GM18909 (cell line): ENCODE data around the gene MBD5.
"Not testable (repeated sequence)": the region's sequence is repeated elsewhere in the genome, so short reads cannot be mapped to it uniquely, and the experiment has no call there.

Source experiments
- ATAC-seq: cut with Tn5 transposase; IDR thresholded peaks from one replicate; pipeline ENCODE4 v1.9.1; 2021; ENCODE audit warnings: mild to moderate bottlenecking; ENCODE audit not compliant: unreplicated experiment, poor library complexity

MBD5 gene

DNA sequence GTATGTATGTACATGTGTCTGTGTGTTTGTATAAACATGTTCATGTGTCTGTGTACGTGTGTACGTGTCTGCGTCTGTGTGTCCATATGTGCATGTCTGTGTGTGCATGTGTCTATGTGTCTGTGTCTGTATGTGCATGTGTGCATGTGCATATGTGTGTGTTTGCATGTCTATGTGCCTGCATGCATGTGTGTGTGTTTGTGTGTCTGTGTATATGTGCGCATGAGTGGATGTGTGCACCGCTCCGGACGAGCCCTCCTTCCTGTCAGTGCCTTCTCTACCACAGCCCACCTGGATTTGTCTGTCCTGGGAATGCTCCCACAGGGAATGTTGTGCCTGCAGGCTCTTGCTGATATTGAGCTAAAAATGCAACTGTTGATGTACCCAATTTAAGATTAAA is 510.3 kb downstream of the MBD5 start:
- ATAC-seq = no peak

DNA sequence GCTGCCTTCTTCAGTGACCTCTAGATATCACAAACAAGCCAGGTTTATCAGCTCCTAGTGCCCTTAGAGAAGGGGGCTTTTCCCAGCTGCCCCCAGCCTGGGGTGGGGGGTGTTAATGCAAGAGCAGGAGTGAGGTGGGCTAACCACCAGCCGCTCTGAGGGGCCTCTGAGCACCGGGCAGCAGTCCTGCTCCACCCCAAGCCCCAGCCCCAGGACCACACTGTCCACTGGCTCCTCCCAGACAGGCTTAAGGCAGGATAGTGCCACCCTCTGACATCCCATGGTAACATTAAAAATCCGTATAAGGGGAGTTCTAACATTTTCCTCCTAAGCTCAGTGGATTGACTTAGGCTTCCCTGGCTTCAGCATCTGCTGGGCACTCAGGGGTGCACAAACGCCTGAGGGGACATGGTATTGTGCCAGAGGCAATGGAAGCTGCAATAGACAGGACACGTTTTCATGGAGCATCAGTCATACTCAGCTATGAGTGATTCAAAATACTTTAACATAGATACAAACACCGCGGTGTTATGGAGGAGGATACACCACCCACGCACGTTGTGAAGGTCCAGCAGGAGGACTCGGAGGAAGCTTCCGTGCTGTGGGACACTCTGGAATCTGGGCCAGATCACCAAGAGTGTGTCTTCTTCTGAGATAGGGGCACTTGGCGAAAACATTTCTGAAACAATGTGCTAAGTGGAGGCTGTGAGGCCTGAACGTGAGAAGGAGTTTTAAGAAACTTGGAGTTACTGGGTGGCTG is 511.0 kb downstream of the MBD5 start:
- no peak for ATAC-seq

GRCh38 chr2:148533004-148533403 is 512.1 kb downstream of the MBD5 start:
- ATAC-seq = no peak

DNA sequence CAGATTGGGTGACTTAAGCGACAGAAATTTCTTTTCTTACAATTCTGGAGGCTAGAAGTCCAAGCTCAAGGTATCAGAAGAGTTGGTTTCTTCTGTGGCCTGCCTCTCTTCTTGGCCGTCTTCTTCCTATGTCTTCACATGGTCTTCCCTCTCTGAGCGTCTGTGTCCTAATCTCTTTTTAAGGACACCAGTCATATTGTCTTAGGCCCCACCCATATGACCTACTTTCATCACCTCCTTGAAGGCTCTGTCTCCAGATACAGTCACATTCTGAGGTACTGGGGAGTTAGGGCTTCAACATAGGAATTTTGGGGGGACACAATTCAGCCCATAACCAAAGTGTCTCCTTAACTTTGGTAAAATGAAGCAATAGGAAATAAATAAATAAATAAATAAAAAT is 512.8 kb downstream of the MBD5 start:
- ATAC-seq = no peak

- no peak for ATAC-seq
Measured at GRCh38 chr2:148534416-148535204, 513.7 kb downstream of the MBD5 start.

- no peak for ATAC-seq
Measured at GRCh38 chr2:148538375-148538774, 517.5 kb downstream of the MBD5 start.

GRCh38 chr2:148540022-148540421 is 519.1 kb downstream of the MBD5 start:
- peak; percentile 76 for ATAC-seq

GRCh38 chr2:148541792-148542191 is 520.9 kb downstream of the MBD5 start:
- ATAC-seq = no peak

GRCh38 chr2:148542614-148543013 is 521.7 kb downstream of the MBD5 start:
- no peak for ATAC-seq

DNA sequence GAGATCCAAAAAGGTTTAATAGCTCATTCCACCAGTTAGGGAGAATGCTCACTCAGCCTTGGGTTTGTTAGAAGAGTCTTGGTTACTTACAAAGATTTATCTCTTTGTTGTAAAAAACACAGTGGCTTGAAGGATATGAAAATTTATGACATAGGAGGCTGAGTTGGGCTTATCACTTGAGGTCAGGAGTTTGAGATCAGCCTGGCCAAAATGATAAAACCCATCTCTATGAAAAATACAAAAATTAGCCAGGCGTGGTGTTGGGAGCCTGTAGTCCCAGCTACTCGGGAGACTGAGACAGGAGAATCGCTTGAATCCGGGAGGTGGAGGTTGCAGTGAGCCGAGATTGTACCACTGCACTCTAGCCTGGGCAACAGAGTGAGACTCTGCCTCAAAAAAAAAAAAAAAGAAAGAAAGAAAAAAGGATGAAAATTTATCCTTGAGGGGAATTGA is 522.2 kb downstream of the MBD5 start:
- ATAC-seq = not testable (repeated sequence)

GRCh38 chr2:148545390-148546256 is 524.7 kb downstream of the MBD5 start:
- ATAC-seq = no peak

DNA sequence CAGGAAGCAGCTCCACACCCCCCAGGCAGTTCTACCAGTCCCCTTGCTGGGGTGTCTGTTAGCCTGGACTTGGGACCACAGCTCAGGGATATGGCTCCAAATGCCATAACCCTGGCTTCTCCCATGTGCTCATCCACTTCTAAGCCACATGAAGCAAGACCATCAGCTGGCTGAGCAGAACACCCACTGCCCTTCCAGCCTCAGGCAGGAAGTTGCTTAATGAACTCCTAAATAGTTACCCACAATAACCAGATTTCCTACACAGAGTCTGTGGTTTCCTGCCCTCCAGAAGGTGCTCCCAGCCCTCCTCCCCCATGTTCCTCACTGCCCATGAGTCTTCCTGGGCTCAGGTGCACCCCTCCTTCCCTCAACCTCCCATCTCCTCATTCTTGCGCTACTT is 525.4 kb downstream of the MBD5 start:
- no peak for ATAC-seq

- no peak for ATAC-seq
Measured at GRCh38 chr2:148548716-148549400, 528.0 kb downstream of the MBD5 start.

GRCh38 chr2:148552675-148553331 is 531.9 kb downstream of the MBD5 start:
- peak; percentile 55 for ATAC-seq

GRCh38 chr2:148553332-148553887 is 532.5 kb downstream of the MBD5 start:
- no peak for ATAC-seq

DNA sequence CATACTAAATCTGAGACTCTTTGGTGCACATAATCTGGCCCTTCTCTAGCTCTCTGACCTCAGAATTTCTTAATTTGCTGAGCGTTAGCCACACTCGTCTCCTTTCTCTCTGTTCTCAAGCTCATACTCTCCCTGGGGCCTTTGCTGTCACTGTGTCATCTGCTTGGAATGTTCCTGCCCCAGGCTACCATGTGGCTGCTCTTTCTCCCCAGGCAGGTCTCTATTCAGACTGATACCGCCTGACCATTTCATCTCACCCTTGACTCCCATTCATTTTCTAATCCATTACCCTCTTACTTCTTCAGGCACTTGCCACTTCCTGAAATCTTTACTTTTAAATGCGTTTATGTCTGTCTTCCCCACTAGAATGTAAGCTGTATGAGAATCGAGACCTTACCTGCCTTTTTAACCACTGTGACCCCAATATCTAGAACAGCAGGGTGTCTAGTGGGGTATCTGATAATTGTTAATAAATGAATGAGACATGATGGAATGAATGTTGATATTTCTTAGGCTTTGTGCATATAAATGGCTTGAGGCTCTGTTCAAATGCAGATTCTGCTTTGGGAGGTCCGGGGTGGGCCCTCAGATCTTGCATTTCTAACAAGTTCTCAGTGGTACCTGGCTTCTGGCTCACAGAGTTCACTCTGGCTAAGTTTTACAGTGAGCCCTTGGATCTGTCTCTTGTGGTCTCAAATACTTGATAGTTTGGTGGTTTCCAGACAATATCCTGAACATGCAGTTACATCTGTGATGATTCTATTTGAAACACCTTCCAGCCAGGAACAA is 533.8 kb downstream of the MBD5 start:
- no peak for ATAC-seq

DNA sequence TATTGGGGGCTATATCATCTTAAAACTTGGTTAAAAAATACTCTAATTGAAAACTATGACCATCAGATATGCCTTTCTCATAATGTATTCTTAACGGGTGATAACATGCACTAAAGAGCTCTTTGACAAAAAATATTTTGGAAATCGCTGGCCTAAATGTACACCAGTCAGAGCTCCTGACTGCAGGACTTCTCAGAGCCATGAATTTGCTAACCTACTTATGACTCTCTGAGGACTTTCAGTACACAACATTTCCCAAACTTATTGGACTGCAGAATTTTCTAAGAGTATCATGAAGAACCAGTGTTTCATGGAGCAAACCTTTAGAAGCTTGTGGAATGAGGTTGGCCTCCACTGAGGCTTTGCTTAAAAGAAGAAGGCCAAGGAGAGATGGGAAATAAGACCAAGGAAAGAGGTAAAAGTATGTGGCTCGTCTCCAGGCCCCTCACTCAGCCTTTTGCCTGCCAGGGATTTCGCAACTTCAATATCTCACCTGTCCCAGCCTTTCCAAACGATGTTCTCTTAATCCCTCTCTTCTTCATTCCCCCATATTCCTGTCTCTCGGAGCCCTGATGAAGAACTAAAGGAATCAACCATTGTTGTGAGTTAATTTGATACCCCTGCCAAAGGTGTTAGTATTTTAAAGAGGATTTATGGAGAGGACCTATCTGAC is 534.9 kb downstream of the MBD5 start:
- no peak for ATAC-seq

DNA sequence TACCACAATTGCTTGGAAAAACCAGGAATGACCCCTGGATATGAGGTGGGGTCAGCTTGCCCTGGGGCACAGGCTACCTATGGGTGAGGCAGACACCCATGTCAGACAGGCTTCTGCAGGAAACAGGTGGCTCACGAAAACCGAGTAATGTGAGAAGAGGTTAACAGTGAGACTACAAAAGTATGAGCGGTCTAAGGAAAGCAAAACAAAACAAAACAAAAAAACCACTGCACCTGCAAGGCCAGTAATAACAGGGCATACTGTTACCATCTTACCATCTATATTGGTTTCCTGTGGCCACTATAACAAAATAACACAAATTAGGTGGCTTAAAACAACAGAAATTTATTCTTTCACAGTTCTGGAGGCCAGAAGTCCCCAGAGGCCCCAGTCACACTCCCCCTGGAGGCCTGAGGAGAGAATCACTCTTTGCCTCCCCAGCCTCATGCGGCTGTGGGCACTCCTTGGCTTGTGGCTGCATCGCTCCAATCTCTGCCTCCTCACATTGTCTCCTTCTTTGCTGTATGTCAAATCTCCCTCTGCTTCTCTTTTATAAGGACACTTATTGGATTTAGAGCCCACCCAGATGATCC is 537.0 kb downstream of the MBD5 start:
- ATAC-seq = peak; percentile 81
